Measurements from ENCODE around the gene DCTN4.
A peak's percentile ranks its signal among the peaks of the same experiment; 100 is the strongest.

DNA sequence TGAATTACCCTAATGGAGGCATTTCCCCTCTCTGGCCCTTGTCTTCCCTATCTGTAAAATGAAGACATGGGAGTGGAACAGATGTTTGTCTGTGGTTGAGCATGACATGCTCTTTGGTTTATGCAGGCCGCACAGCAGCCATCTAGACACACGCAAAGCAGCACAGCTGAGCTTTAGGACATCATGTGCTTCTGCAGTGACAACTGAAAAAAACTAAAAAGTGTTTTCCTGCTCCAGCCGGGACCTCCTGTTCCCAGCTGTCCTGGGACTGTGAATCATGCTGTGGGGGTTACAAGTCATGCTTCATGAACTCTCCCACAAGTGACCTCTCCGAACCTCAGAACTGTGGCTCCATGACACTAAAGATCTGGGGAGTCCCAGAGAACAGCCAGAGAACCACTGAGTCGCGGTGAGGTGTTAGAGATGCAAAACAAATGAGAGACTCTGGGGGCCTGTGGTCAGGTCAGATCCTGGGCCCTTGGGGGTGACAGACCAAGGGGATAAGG, 21.4 kb upstream of the DCTN4 start:
- no peak for TF ChIP-seq CTCF (IDR thresholded peaks at IDR 0.05)
- TF ChIP-seq POLR2A (IDR thresholded peaks at IDR 0.05), result peak; percentile 19 to 58

Data from Peyer's patch (tissue), 4 donors.